SK-N-SH (cell line): ENCODE results near the gene C9orf72. TPM values are rescaled to one million over a fixed set of nuclear protein-coding genes. Genes with fewer than 3 reads are reported as not detected.

Source experiments
- CTCF ChIA-PET: fragments of 300-600, 350-600 bp; formaldehyde crosslinking; extraction: SDS; loops from one replicate; lab custom pipeline; 2021; lab: Yijun Ruan, JAX
- POLR2A ChIA-PET: fragments of 350-600 bp; sonication (Branson Sonifier 250); formaldehyde crosslinking; extraction: SDS; loops from one replicate; lab custom pipeline; 2020; ENCODE audit warnings: antibody characterized with exemption, inconsistent platforms; lab: Yijun Ruan, JAX
- DNase-seq: peaks from one replicate; pipeline ENCODE4 v3.0.0; 2012
- H2AFZ ChIP-seq: fragments of 200-600 bp; sonication (generic); 2 replicates; pipeline ENCODE4 v1.8.1; 2016; ENCODE audit warnings: antibody characterized with exemption, mild to moderate bottlenecking, low read depth
- H3F3A ChIP-seq: fragments of 200-600 bp; sonication (generic); replicated peaks from 2 replicates; pipeline ENCODE3; 2016; ENCODE audit warnings: antibody characterized with exemption, mild to moderate bottlenecking; ENCODE audit not compliant: insufficient read depth
- H3K27ac ChIP-seq, 2 experiments: fragments of 200-500 bp in 1 of 2; fragments of 200-600 bp in 1 of 2; sonication (Bioruptor generic) in 1 of 2; sonication (generic), shearing (Covaris generic) in 1 of 2; 2 replicates each; pipeline versions ENCODE4 v1.5.1 to v1.6.1; 2014 to 2016; ENCODE audit warnings: low read depth in 2 of 2, inconsistent platforms in 1 of 2, low read length in 1 of 2, mild to moderate bottlenecking in 1 of 2, mixed read lengths in 1 of 2
- H3K27me3 ChIP-seq: fragments of 200-600 bp; sonication (generic), shearing (Covaris generic); 2 replicates; pipeline ENCODE4 v1.6.1; 2016; ENCODE audit warnings: mixed run types; ENCODE audit not compliant: insufficient read depth
- H3K36me3 ChIP-seq, 2 experiments: fragments of 200-500 bp in 1 of 2; fragments of 200-600 bp in 1 of 2; sonication (Bioruptor generic) in 1 of 2; sonication (generic) in 1 of 2; replicated peaks in 1 of 2; 2 replicates each; pipeline versions ENCODE3 to v1.5.1; 2014 to 2016; ENCODE audit warnings: low read length in 1 of 2, mild to moderate bottlenecking in 1 of 2; ENCODE audit not compliant: insufficient read depth in 2 of 2, control insufficient read depth in 1 of 2
- H3K4me1 ChIP-seq, 2 experiments: fragments of 200-500 bp in 1 of 2; fragments of 200-600 bp in 1 of 2; sonication (Bioruptor generic) in 1 of 2; sonication (generic), shearing (Covaris generic) in 1 of 2; 2 replicates each; pipeline versions ENCODE4 v1.5.1 to v1.6.1; 2014 to 2016; ENCODE audit warnings: low read depth in 1 of 2, low read length in 1 of 2, mixed run types in 1 of 2; ENCODE audit not compliant: insufficient read depth in 2 of 2, control insufficient read depth in 1 of 2
- H3K4me2 ChIP-seq: fragments of 200-600 bp; sonication (generic), shearing (Covaris generic); 2 replicates; pipeline ENCODE4 v1.6.1; 2017; ENCODE audit warnings: mixed run types
- H3K4me3 ChIP-seq, 2 experiments: fragments of 200-500 bp in 1 of 2; fragments of 200-600 bp in 1 of 2; sonication (Bioruptor generic) in 1 of 2; sonication (generic), shearing (Covaris generic) in 1 of 2; 2 replicates each; pipeline versions ENCODE4 v1.5.1 to v1.8.1; 2014 to 2016; ENCODE audit warnings: low read depth in 2 of 2, inconsistent platforms in 1 of 2, low read length in 1 of 2, mild to moderate bottlenecking in 1 of 2, mixed read lengths in 1 of 2, moderate library complexity in 1 of 2
- H3K79me2 ChIP-seq: fragments of 200-600 bp; sonication (generic); 2 replicates; pipeline ENCODE4 v1.8.1; 2017; ENCODE audit warnings: mild to moderate bottlenecking; ENCODE audit not compliant: insufficient read depth
- H3K9ac ChIP-seq: fragments of 200-600 bp; sonication (generic); 2 replicates; pipeline ENCODE4 v1.6.1; 2017; ENCODE audit warnings: mixed run types
- H3K9me2 ChIP-seq: fragments of 200-600 bp; sonication (generic); 2 replicates; pipeline ENCODE4 v1.6.1; 2017; ENCODE audit warnings: mixed run types
- H3K9me3 ChIP-seq: fragments of 200-600 bp; sonication (generic); 2 replicates; pipeline ENCODE4 v1.6.1; 2017; ENCODE audit warnings: mixed run types, mild to moderate bottlenecking, moderate library complexity
- H4K20me1 ChIP-seq: fragments of 200-600 bp; sonication (generic); 2 replicates; pipeline ENCODE4 v1.6.1; 2017; ENCODE audit warnings: mild to moderate bottlenecking, mixed run types; ENCODE audit not compliant: insufficient read depth
- CHD2 ChIP-seq: fragments of 150-350 bp; IDR thresholded peaks from 2 replicates; pipeline ENCODE4 v1.6.1; 2018; ENCODE audit warnings: low read length; ENCODE audit not compliant: partially characterized antibody
- EP300 ChIP-seq, 2 experiments: IDR thresholded peaks; 2 replicates each; pipeline versions ENCODE4 v1.4.0 to v1.6.1; 2012; ENCODE audit warnings: borderline replicate concordance in 1 of 2, low read depth in 1 of 2, low read length in 1 of 2
- EZH2phosphoT487 ChIP-seq: fragments of 200-600 bp; sonication (generic); IDR thresholded peaks from 2 replicates; pipeline ENCODE4 v1.6.1; 2017; ENCODE audit warnings: low read depth, mixed run types, mild to moderate bottlenecking, antibody characterized with exemption, moderate library complexity, borderline replicate concordance
- FOSL2 ChIP-seq: IDR thresholded peaks from 2 replicates; pipeline ENCODE4 v1.4.0; 2012; ENCODE audit warnings: low read depth, mild to moderate bottlenecking, moderate library complexity, borderline replicate concordance
- FOXJ3 ChIP-seq: sonication (generic); formaldehyde crosslinking; IDR thresholded peaks from 2 replicates; pipeline ENCODE4 v1.5.1; 2020; ENCODE audit warnings: mild to moderate bottlenecking, missing genetic modification reagents
- GABPA ChIP-seq: IDR thresholded peaks from 2 replicates; pipeline ENCODE4 v1.4.0; 2012; ENCODE audit warnings: low read depth, mild to moderate bottlenecking
- GATA2 ChIP-seq: sonication (generic); formaldehyde crosslinking; IDR thresholded peaks from 2 replicates; pipeline ENCODE4 v1.5.0; 2020; ENCODE audit warnings: mild to moderate bottlenecking, missing genetic modification reagents
- JUND ChIP-seq: IDR thresholded peaks from 2 replicates; pipeline ENCODE4 v1.4.0; 2012
- MXI1 ChIP-seq: IDR thresholded peaks from 2 replicates; pipeline ENCODE4 v1.6.1; 2012; ENCODE audit warnings: mild to moderate bottlenecking, low read depth, low read length, improper control_type of control experiment
- NFIC ChIP-seq: IDR thresholded peaks from 2 replicates; pipeline ENCODE4 v1.4.0; 2012; ENCODE audit warnings: borderline replicate concordance
- NRF1 ChIP-seq: IDR thresholded peaks from 2 replicates; pipeline ENCODE4 v1.6.1; 2012; ENCODE audit warnings: low read depth, mild to moderate bottlenecking, low read length
- POLR2AphosphoS5 ChIP-seq: IDR thresholded peaks from 2 replicates; pipeline ENCODE4 v1.6.1; 2012; ENCODE audit warnings: low read depth, low read length
- RAD21 ChIP-seq: IDR thresholded peaks from 2 replicates; pipeline ENCODE4 v1.6.1; 2012; ENCODE audit warnings: mild to moderate bottlenecking, low read length
- RCOR1 ChIP-seq: fragments of 150-350 bp; IDR thresholded peaks from 2 replicates; pipeline ENCODE4 v1.6.1; 2017; ENCODE audit warnings: antibody characterized with exemption, low read length
- RXRA ChIP-seq: IDR thresholded peaks from 2 replicates; pipeline ENCODE4 v1.4.0; 2012; ENCODE audit warnings: low read depth, mild to moderate bottlenecking, borderline replicate concordance
- SIN3A ChIP-seq: IDR thresholded peaks from 2 replicates; pipeline ENCODE4 v1.6.1; 2012; ENCODE audit warnings: low read depth, mild to moderate bottlenecking, low read length, moderate library complexity, borderline replicate concordance
- SMC3 ChIP-seq: IDR thresholded peaks from 2 replicates; pipeline ENCODE4 v1.6.1; 2012; ENCODE audit warnings: low read depth, low read length, improper control_type of control experiment
- TAF1 ChIP-seq: IDR thresholded peaks from 2 replicates; pipeline ENCODE4 v1.6.1; 2012; ENCODE audit warnings: low read depth, mild to moderate bottlenecking, low read length, moderate library complexity, borderline replicate concordance
- TCF12 ChIP-seq: IDR thresholded peaks from 2 replicates; pipeline ENCODE4 v1.4.0; 2012
- YY1 ChIP-seq: IDR thresholded peaks from 2 replicates; pipeline ENCODE4 v1.4.0; 2012; ENCODE audit warnings: low read depth, mild to moderate bottlenecking
- WGBS: methylation state at CpG from one replicate; pipeline ENCODE4 v1.1.6; 2017; ENCODE audit warnings: low lambda C conversion rate; 5-methylcytosine and 5-hydroxymethylcytosine counted together
- polyA plus RNA-seq, 3 experiments: library from polyadenylated mRNA; depleted of rRNA; stranded (reverse); fragments of >200 nt; gene quantifications; 2 replicates each; pipeline ENCODE4 v1.2.3, GENCODE V29; 2012
- TF ChIP-seq, protein P1 (sequence below): IDR thresholded peaks from 2 replicates; pipeline ENCODE4 v1.4.0; 2012; ENCODE audit warnings: low read depth
- TF ChIP-seq, protein P2 (sequence below): IDR thresholded peaks from 2 replicates; pipeline ENCODE4 v1.4.0; 2012; ENCODE audit warnings: low read depth, borderline replicate concordance
- TF ChIP-seq, protein P3 (sequence below): fragments of 200-600 bp; sonication (generic); IDR thresholded peaks from 2 replicates; pipeline ENCODE4 v1.6.1; 2017; ENCODE audit warnings: antibody characterized with exemption, mild to moderate bottlenecking, moderate library complexity
- TF ChIP-seq, protein P4 (sequence below): IDR thresholded peaks from 2 replicates; pipeline ENCODE4 v1.6.1; 2012; ENCODE audit warnings: mild to moderate bottlenecking, low read depth, low read length, moderate library complexity

C9orf72 gene
- polyA plus RNA-seq, 1 of the 3 experiments (the other 2 are of a cell fraction) = 4.0 TPM

DNA sequence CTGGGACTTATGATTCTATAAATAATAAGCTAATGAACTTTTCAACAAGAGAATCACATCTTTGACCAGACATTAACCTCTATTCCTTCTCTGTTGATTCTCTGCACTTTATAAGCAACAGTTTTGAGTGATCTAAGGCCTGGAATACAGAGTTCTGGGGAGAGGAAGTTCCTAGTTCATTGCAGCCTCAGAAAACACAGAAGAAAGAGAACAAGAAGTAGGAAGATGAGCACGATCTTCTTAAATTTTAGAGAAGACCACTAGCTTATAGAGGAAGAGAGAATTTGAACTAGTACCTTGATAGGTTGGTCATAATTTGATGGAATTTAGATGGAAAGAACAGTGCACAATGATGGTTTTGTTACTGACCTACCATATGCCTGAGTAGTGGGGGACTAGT lies 8.5 kb upstream of the C9orf72 start (continued):
- TF ChIP-seq RCOR1 = no peak
- TF ChIP-seq JUND = no peak

DNA sequence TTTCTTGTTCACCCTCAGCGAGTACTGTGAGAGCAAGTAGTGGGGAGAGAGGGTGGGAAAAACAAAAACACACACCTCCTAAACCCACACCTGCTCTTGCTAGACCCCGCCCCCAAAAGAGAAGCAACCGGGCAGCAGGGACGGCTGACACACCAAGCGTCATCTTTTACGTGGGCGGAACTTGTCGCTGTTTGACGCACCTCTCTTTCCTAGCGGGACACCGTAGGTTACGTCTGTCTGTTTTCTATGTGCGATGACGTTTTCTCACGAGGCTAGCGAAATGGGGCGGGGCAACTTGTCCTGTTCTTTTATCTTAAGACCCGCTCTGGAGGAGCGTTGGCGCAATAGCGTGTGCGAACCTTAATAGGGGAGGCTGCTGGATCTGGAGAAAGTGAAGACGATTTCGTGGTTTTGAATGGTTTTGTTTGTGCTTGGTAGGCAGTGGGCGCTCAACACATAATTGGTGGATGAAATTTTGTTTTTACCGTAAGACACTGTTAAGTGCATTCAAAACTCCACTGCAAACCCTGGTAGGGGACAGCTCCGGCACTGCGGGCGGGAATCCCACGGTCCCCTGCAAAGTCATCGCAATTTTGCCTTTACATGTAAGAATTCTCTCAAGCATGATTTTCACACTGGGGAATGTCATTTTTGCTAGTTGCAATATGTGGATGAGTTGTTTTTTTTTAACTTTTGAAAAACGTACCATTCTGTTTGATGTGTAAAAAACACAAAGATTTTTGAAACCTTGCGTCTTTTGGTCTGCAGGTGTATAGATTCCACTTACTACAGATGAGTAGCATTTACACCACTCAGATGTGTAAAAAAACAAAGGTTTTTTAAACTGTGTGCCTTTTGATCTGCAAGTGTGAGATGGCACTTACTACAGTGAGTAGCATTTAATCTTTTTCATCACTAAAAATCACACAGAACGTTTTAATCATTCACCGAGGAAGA lies 631 bp upstream of the C9orf72 start:
- H3K4me2 ChIP-seq = peak overlapping the region; percentile 79
- POLR2A ChIA-PET = no interaction called here
- H3K4me1 ChIP-seq = peaks cover 4 to 14% of the 10 kb centered on the region in 2 experiments; a peak in 3 of 4 replicates
- H3K4me3 ChIP-seq = peak overlapping the region; percentile 67 to 90
- DNase-seq = peak; percentile 87
- H3F3A ChIP-seq = no peaks in the 10 kb centered on the region
- WGBS = 2% methylated on average over 34 of the region's 35 CpGs
- H2AFZ ChIP-seq = peak overlapping the region; percentile 83
- H3K9me2 ChIP-seq = no peaks in the 10 kb centered on the region
- H3K9ac ChIP-seq = peak overlapping the region; percentile 61
- no peaks in the 10 kb centered on the region for H3K9me3 ChIP-seq
- no peaks in the 10 kb centered on the region for H3K36me3 ChIP-seq
- peaks cover 29% of the 10 kb centered on the region for H3K79me2 ChIP-seq
- CTCF ChIA-PET = interaction anchor here (0.9 kb wide), 1 partner anchor 268 kb away, joined by 3 read pairs; no protein-coding TSS in a partner anchor
- H3K27me3 ChIP-seq = no peaks in the 10 kb centered on the region
- H4K20me1 ChIP-seq = no peaks in the 10 kb centered on the region
- peak overlapping the region; percentile 86 to 94 for H3K27ac ChIP-seq
- TF ChIP-seq RXRA (no peak), SIN3A (peak; percentile 93), EP300 (IDR thresholded peaks at IDR 0.05; ENCODE audit: borderline replicate concordance in 1 of 2, low read depth in 1 of 2, low read length in 1 of 2) (0 out of 4 replicates have a peak, but pooled peaks of 1 of the 2 experiments have one; percentile 8), RCOR1 (peak; percentile 54; the same call in 1 of the 2 replicates), YY1 (peak; percentile 90), TAF1 (peak; percentile 76; the same call in 1 of the 2 replicates), SMC3 (no peak), CHD2 (peak; percentile 97), FOSL2 (peak; percentile 37; the same call in 1 of the 2 replicates), NFIC (no peak), FOXJ3 (0 out of 2 replicates have a peak, but pooled peaks have one; percentile 32), EZH2phosphoT487 (no peak), RAD21 (no peak; the same call in 1 of the 2 replicates), GABPA (peak; percentile 72), POLR2AphosphoS5 (peak; percentile 87), GATA2 (CRISPR knock-in tag) (peak; percentile 18; the same call in 1 of the 2 replicates), NRF1 (no peak), MXI1 (peak; percentile 72; the same call in 1 of the 2 replicates), TCF12 (peak; percentile 58), JUND (peak; percentile 29; the same call in 1 of the 2 replicates)
- TF ChIP-seq, protein P1, sequence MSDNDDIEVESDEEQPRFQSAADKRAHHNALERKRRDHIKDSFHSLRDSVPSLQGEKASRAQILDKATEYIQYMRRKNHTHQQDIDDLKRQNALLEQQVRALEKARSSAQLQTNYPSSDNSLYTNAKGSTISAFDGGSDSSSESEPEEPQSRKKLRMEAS = peak; percentile 96
- TF ChIP-seq, protein P2, sequence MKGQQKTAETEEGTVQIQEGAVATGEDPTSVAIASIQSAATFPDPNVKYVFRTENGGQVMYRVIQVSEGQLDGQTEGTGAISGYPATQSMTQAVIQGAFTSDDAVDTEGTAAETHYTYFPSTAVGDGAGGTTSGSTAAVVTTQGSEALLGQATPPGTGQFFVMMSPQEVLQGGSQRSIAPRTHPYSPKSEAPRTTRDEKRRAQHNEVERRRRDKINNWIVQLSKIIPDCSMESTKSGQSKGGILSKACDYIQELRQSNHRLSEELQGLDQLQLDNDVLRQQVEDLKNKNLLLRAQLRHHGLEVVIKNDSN = peak; percentile 57; the same call in 1 of the 2 replicates
- TF ChIP-seq, protein P3, sequence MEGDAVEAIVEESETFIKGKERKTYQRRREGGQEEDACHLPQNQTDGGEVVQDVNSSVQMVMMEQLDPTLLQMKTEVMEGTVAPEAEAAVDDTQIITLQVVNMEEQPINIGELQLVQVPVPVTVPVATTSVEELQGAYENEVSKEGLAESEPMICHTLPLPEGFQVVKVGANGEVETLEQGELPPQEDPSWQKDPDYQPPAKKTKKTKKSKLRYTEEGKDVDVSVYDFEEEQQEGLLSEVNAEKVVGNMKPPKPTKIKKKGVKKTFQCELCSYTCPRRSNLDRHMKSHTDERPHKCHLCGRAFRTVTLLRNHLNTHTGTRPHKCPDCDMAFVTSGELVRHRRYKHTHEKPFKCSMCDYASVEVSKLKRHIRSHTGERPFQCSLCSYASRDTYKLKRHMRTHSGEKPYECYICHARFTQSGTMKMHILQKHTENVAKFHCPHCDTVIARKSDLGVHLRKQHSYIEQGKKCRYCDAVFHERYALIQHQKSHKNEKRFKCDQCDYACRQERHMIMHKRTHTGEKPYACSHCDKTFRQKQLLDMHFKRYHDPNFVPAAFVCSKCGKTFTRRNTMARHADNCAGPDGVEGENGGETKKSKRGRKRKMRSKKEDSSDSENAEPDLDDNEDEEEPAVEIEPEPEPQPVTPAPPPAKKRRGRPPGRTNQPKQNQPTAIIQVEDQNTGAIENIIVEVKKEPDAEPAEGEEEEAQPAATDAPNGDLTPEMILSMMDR = no peak
- TF ChIP-seq, protein P4, sequence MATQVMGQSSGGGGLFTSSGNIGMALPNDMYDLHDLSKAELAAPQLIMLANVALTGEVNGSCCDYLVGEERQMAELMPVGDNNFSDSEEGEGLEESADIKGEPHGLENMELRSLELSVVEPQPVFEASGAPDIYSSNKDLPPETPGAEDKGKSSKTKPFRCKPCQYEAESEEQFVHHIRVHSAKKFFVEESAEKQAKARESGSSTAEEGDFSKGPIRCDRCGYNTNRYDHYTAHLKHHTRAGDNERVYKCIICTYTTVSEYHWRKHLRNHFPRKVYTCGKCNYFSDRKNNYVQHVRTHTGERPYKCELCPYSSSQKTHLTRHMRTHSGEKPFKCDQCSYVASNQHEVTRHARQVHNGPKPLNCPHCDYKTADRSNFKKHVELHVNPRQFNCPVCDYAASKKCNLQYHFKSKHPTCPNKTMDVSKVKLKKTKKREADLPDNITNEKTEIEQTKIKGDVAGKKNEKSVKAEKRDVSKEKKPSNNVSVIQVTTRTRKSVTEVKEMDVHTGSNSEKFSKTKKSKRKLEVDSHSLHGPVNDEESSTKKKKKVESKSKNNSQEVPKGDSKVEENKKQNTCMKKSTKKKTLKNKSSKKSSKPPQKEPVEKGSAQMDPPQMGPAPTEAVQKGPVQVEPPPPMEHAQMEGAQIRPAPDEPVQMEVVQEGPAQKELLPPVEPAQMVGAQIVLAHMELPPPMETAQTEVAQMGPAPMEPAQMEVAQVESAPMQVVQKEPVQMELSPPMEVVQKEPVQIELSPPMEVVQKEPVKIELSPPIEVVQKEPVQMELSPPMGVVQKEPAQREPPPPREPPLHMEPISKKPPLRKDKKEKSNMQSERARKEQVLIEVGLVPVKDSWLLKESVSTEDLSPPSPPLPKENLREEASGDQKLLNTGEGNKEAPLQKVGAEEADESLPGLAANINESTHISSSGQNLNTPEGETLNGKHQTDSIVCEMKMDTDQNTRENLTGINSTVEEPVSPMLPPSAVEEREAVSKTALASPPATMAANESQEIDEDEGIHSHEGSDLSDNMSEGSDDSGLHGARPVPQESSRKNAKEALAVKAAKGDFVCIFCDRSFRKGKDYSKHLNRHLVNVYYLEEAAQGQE = no peak
